NCI-H748 treated with DMSO at 0.1 percent for 48 hours (cell line): ENCODE data around the gene KCNG2.

Source experiments
- DNase-seq: peaks from one replicate; lab custom pipeline; 2025; lab: John Stamatoyannopoulos, UW

Gene KCNG2

GRCh38 chr18:79884963-79885728 is 87.4 kb downstream of the KCNG2 start:
- no peak for DNase-seq

- no peak for DNase-seq
Observed at GRCh38 chr18:79887181-79888000, 89.7 kb downstream of the KCNG2 start.

GRCh38 chr18:79888016-79888415 is 90.3 kb downstream of the KCNG2 start:
- no peak for DNase-seq

GRCh38 chr18:79889569-79889968 is 91.8 kb downstream of the KCNG2 start:
- no peak for DNase-seq

GRCh38 chr18:79890674-79891073 is 92.9 kb downstream of the KCNG2 start:
- no peak for DNase-seq

- no peak for DNase-seq
Observed at GRCh38 chr18:79896738-79897137, 99.0 kb downstream of the KCNG2 start.

- DNase-seq, result no peak
Observed at GRCh38 chr18:79897940-79898625, 100.3 kb downstream of the KCNG2 start.

- DNase-seq, result no peak
Observed at GRCh38 chr18:79898952-79899608, 101.3 kb downstream of the KCNG2 start.

- DNase-seq, result no peak
Observed at GRCh38 chr18:79899609-79900445, 102.1 kb downstream of the KCNG2 start.

GRCh38 chr18:79900610-79901570 is 103.2 kb downstream of the KCNG2 start:
- no peak for DNase-seq

- no peak for DNase-seq
Observed at GRCh38 chr18:79901665-79902064, 103.9 kb downstream of the KCNG2 start.

GRCh38 chr18:79902075-79902474 is 104.3 kb downstream of the KCNG2 start:
- DNase-seq, result no peak

- no peak for DNase-seq
Observed at GRCh38 chr18:79902640-79903039, 104.9 kb downstream of the KCNG2 start.

GRCh38 chr18:79903071-79903635 is 105.4 kb downstream of the KCNG2 start:
- DNase-seq, result no peak

GRCh38 chr18:79903787-79904356 is 106.1 kb downstream of the KCNG2 start:
- no peak for DNase-seq

GRCh38 chr18:79904357-79905147 is 106.8 kb downstream of the KCNG2 start:
- DNase-seq, result no peak

- no peak for DNase-seq
Observed at GRCh38 chr18:79905389-79905911, 107.7 kb downstream of the KCNG2 start.

GRCh38 chr18:79905993-79906392 is 108.3 kb downstream of the KCNG2 start:
- DNase-seq, result no peak
